HG03025 (cell line): ENCODE measurements around the gene CYSLTR2.
"Not testable (repeated sequence)": the region's sequence is repeated elsewhere in the genome, so short reads cannot be mapped to it uniquely, and the experiment has no call there.

ENCODE experiments used
- ATAC-seq: cut with Tn5 transposase; IDR thresholded peaks from one replicate; pipeline ENCODE4 v1.9.1; 2021; ENCODE audit warnings: mild to moderate bottlenecking, moderate library complexity; ENCODE audit not compliant: unreplicated experiment, low FRiP score

Gene CYSLTR2

DNA sequence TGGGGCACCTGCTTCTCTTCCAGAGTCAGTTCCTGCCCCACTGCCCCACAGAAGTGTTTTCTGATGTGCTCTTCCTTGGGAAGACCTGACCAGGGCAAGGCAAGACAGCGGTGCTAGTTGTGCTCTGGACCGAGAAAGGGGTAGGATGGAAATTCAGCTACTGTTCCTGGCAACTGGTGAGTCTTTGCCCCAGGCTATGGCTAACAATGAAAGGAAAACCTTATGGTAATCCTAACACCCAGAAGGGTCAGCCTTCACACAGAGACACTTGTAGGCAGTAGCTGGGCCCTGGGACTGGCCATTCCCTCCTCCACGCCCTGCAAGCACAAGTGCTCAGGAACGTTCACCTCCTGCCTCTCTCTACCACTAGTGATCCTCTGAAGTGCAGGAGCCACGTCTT, 9.6 kb upstream of the CYSLTR2 start:
- ATAC-seq = no peak

DNA sequence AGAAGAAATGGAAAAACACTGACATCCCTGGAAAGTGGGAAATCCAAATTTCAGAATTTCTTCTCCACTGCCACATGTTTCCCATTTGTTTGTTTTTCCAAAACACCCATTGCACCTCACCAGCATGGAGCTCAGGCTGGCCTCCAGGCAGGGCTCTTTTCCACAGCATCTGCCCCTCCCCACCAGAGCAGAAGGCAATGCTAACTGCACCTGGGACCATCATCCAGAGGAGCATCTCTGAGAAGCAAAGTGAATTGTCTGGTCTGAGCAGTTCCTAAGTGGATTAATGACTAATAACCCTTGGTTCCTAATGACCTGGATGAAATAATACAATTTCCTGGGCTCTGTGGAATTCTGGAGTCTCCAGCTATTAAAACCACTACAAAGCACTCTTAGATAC, 8.8 kb upstream of the CYSLTR2 start:
- no peak for ATAC-seq

DNA sequence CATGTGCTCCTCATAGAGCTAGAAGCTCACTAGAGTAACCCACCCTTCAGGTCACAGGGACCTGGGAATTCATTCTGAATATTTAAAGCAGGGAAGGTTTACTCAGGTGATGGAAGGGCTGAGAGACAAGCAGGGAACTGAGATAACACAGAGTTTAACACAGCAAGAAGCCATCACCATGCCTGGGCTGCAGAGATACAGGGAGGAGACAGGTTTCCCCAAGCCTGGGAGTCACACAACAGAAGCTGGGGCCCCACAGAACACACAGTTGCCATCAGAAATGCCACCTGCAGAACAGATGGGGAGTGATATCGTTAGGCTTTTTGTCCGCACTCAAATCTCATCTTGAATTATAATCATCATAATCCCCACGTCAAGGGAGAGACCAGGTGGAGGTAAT, 7.9 kb upstream of the CYSLTR2 start:
- ATAC-seq = no peak

GRCh38 chr13:48646791-48647190, 6.9 kb upstream of the CYSLTR2 start:
- no peak for ATAC-seq

- ATAC-seq = no peak
Observed at GRCh38 chr13:48647625-48648024, 6.1 kb upstream of the CYSLTR2 start.

DNA sequence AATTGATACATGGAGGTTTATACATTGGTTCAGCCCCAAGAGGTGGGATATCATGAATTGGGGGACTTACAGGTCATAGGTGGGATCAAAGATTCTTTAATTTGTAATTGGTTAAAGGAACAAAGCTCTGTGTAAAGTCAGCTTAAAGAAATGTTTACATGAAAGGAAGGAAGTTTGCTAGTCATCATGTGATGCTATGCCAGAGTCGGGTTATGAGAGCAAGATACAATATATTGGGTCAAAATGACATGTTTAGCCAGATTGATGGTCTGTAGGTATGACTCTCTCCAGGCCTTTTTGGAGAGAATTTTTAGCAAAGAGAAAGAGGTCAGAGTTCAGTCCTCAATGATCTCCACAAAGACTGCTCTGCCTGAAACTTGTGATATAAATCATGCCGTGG, 5.3 kb upstream of the CYSLTR2 start:
- no peak for ATAC-seq

- no peak for ATAC-seq
Observed at GRCh38 chr13:48652851-48653471, 768 bp upstream of the CYSLTR2 start.

DNA sequence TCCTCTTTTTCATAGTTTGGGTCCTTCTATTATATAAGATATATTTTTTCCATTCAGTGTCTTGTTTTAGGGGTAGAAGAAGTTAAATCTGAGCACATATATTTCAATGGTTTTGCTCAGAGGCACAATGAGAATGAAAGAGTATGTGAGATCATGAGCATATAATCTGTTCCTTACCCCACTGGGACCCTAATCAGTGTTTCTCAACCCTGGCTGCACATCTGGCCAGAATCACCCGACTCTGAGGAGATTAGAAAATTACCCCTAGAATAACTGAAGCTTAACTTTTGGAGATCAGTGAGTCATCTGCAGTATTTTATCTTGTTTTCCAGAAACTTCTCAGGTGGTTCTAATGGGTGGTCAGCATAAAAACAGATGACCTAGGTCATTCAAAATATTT, 782 bp downstream of the CYSLTR2 start:
- ATAC-seq = no peak

- no peak for ATAC-seq
Observed at GRCh38 chr13:48655291-48655690, 1.6 kb downstream of the CYSLTR2 start.

DNA sequence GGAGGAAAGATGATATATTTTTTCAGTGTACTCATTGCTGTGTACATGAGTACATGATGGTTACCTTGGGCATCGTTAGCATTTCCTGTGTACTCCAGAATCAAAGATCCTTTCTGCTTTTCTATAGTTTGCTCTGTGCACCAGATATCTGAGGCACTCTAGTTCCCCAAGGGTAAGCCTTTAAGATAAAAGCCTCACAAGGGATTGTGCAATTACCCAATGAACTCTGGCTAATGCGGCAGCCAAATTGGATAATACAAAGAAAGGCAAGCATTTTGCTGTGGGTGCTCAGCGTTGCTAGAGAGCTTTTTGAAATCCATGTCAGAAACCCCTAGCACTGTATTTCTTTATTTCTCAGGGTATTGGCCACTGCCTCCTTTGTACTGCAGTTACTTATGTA, 2.9 kb downstream of the CYSLTR2 start:
- ATAC-seq = no peak

DNA sequence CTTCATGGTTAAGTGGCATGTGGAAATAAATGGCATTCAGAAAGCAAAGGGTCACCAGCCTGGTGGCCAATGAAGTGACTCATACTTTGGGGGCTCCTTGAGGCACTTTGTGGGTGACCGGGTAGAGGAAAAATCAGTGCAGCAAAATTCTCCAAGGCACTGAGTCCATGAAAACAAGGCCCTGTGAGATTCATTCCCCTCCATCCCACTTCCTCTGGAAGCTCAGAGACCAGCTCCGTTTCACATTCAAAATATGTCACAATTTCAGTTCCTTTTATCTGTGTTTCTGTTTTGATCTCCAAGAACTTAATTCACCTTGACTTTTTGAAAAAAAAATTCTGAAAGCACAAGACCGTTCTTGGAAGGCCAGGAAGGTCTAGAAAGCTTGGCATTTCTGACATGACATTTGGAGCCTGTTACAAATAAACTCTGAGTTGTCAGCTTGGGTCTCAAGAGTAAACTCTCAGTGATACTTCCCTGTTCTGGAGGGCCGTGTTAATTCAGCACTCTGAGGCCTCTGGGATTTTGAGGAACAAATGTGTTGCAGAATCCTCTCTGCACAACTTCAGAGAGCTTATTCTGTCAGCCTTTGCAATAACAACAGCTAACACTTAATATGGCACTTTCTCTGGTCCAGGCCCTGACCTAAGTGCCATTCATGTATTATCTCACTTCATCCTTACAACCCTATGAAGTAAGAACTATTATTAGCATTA, 6.8 kb downstream of the CYSLTR2 start:
- peak; percentile 43 for ATAC-seq

GRCh38 chr13:48661107-48661506, 7.4 kb downstream of the CYSLTR2 start:
- ATAC-seq = no peak

GRCh38 chr13:48662226-48662625, 8.5 kb downstream of the CYSLTR2 start:
- no peak for ATAC-seq

- ATAC-seq = no peak
Observed at GRCh38 chr13:48667136-48667535, 13.4 kb downstream of the CYSLTR2 start.

GRCh38 chr13:48671421-48671820, 17.7 kb downstream of the CYSLTR2 start:
- not testable (repeated sequence) for ATAC-seq

DNA sequence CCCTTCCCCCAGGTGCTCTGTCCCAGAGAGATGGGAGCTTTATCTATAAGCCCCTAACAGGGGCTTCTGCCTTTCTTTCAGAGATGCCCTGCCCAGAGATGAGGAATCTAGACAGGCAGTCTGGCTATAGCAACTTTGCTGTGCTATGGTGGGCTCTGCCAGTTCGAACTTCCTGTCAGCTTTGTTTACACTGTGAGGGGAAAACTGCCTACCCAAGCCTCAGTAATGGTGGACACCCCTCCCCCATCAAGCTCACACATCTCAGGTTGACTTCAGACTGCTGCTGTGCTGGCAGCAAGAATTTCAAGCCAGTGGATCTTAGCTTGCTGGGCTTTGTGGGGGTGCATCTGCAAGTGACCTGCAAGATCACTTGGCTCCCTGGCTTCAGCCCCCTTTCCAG, 21.5 kb downstream of the CYSLTR2 start:
- ATAC-seq = no peak

- ATAC-seq = no peak
Observed at GRCh38 chr13:48678316-48678715, 24.6 kb downstream of the CYSLTR2 start.

- no peak for ATAC-seq
Observed at GRCh38 chr13:48679941-48680680, 26.4 kb downstream of the CYSLTR2 start.

- no peak for ATAC-seq
Observed at GRCh38 chr13:48680756-48681392, 27.1 kb downstream of the CYSLTR2 start.

DNA sequence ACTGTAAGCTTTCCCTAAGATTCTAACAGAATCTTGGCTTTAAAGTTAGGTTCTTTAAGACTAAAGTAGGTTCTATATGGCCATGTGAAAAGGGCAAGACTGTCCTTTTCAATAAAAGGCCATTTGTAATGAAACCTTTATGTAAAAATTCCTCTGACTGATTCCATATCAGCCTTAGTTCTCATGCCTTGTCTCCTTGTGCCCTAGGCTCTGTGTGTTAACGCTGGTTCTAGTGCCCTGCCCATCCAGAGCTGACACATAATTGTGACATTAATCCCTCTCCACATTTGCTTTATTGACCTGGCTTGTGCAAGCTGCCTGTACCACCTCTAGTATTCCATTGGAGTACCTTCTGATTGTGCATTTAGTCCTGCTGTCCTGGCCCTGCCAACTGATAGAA, 28.2 kb downstream of the CYSLTR2 start:
- no peak for ATAC-seq

DNA sequence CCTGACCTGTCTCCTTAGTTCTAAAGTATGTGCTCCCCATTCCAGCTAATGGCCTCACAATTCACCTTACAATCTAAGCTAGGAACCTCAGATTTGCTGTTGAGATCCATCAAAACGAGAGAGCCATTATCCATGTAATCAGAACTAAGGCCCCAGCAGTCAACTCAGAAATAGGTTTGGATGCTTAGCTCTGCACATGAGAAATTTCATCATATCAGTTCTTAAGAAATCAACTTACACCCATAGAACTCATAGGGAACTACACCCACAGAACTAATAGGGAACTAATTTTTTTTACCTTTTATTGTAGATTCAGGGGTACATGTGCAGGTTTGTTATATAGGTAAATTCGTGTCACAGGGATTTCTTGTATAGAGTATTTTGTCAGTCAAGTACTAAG, 28.7 kb downstream of the CYSLTR2 start:
- no peak for ATAC-seq
